Nephron (organoid): ENCODE measurements around the gene RPUSD4.

Experiments used
- H3K27ac Mint-ChIP-seq, 3 experiments: 2 replicates each; pipeline ENCODE4 v1.8.0; 2020; ENCODE audit warnings: mixed read lengths in 3 of 3, mild to moderate bottlenecking in 2 of 3, moderate library complexity in 1 of 3
- H3K27me3 Mint-ChIP-seq: 2 replicates; pipeline ENCODE4 v1.8.0; 2021; ENCODE audit warnings: low read depth, mild to moderate bottlenecking, moderate library complexity, mixed read lengths
- H3K36me3 Mint-ChIP-seq: 2 replicates; pipeline ENCODE4 v1.8.0; 2020; ENCODE audit warnings: low read depth, mixed read lengths
- H3K4me1 Mint-ChIP-seq: 2 replicates; pipeline ENCODE4 v1.8.0; 2020; ENCODE audit warnings: mixed read lengths
- H3K4me3 Mint-ChIP-seq, 3 experiments: 2 replicates each; pipeline ENCODE4 v1.8.0; 2020; ENCODE audit warnings: mild to moderate bottlenecking in 3 of 3, mixed read lengths in 3 of 3, moderate library complexity in 2 of 3
- H3K9me3 Mint-ChIP-seq: 2 replicates; pipeline ENCODE4 v1.8.0; 2020; ENCODE audit warnings: mixed read lengths
- TF ChIP-seq, protein P1 (sequence below), 3 experiments: fragments of 200-600 bp; sonication (generic); IDR thresholded peaks; one replicate each; pipeline ENCODE4 v1.5.0; 2021; ENCODE audit warnings: antibody characterized with exemption in 3 of 3; ENCODE audit not compliant: unreplicated experiment in 3 of 3

Gene RPUSD4

GRCh38 chr11:126253265-126253664 lies 41.8 kb upstream of the RPUSD4 start:
- Mint-ChIP-seq H3K4me1 (no peaks in the 10 kb centered on the region), H3K36me3 (peaks cover 46% of the 10 kb centered on the region), H3K9me3 (no peaks in the 10 kb centered on the region), H3K4me3 (no peak overlapping the region), H3K27ac (no peak overlapping the region), H3K27me3 (no peaks in the 10 kb centered on the region)
- TF ChIP-seq, protein P1, sequence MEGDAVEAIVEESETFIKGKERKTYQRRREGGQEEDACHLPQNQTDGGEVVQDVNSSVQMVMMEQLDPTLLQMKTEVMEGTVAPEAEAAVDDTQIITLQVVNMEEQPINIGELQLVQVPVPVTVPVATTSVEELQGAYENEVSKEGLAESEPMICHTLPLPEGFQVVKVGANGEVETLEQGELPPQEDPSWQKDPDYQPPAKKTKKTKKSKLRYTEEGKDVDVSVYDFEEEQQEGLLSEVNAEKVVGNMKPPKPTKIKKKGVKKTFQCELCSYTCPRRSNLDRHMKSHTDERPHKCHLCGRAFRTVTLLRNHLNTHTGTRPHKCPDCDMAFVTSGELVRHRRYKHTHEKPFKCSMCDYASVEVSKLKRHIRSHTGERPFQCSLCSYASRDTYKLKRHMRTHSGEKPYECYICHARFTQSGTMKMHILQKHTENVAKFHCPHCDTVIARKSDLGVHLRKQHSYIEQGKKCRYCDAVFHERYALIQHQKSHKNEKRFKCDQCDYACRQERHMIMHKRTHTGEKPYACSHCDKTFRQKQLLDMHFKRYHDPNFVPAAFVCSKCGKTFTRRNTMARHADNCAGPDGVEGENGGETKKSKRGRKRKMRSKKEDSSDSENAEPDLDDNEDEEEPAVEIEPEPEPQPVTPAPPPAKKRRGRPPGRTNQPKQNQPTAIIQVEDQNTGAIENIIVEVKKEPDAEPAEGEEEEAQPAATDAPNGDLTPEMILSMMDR (IDR thresholded peaks at IDR 0.05; ENCODE audit: unreplicated experiment in 3 of 3) = no peak

DNA sequence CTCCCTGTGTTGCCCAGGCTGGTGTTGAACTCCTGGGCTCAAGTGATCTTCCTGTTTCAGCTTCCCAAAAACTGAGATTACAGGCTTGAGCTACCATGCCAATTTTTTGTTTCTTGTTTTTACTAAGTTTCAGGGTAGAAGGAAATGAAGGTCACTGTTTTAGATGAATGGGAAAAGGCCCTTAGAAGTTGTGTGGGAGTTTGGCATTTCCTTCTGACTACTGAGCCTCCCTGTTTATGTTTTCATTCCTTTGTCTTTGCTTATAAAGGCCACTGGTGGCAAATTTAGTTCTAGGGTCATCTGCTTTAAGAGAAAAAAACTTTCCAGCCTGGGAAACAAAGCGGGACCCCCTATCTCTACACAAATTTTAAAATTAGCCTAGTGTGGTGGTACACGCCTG lies 35.2 kb upstream of the RPUSD4 start:
- H3K36me3 Mint-ChIP-seq = peaks cover 49% of the 10 kb centered on the region
- no peak overlapping the region for H3K27ac Mint-ChIP-seq
- no peaks in the 10 kb centered on the region for H3K27me3 Mint-ChIP-seq
- TF ChIP-seq, protein P1 (IDR thresholded peaks at IDR 0.05; ENCODE audit: unreplicated experiment in 3 of 3) = no peak
- H3K4me1 Mint-ChIP-seq = no peaks in the 10 kb centered on the region
- H3K9me3 Mint-ChIP-seq = no peaks in the 10 kb centered on the region
- no peak overlapping the region for H3K4me3 Mint-ChIP-seq

GRCh38 chr11:126233391-126233790 lies 21.9 kb upstream of the RPUSD4 start:
- no peak overlapping the region for H3K4me3 Mint-ChIP-seq
- H3K27ac Mint-ChIP-seq = no peak overlapping the region
- H3K9me3 Mint-ChIP-seq = peaks cover 2% of the 10 kb centered on the region
- no peaks in the 10 kb centered on the region for H3K27me3 Mint-ChIP-seq
- H3K4me1 Mint-ChIP-seq = peaks cover 20% of the 10 kb centered on the region
- peaks cover 26% of the 10 kb centered on the region for H3K36me3 Mint-ChIP-seq
- TF ChIP-seq, protein P1 (IDR thresholded peaks at IDR 0.05; ENCODE audit: unreplicated experiment in 3 of 3) = no peak

DNA sequence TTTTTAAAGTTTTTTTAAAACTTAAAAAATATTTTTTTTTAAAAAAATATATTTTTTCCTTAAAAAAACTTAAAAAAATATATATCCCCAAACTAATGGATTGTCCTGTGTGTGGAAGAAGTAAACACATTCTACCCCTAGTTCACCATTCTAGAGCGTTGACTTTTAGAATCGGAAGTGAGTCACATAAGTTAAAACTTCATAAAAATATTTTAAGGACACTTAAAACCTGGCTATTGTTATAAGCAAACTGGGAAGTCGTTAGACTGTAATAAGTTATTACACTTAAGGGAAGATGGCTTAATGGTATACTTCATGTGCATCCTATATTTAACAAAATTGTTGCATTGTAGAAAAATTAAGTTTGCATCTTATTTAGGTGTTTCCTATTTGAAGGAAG lies 21.2 kb upstream of the RPUSD4 start:
- Mint-ChIP-seq H3K9me3 (peaks cover 2% of the 10 kb centered on the region), H3K4me1 (peaks cover 20% of the 10 kb centered on the region), H3K36me3 (peaks cover 20% of the 10 kb centered on the region), H3K27ac (no peak overlapping the region), H3K27me3 (no peaks in the 10 kb centered on the region), H3K4me3 (no peak overlapping the region)
- TF ChIP-seq, protein P1 (IDR thresholded peaks at IDR 0.05; ENCODE audit: unreplicated experiment in 3 of 3) = no peak

- Mint-ChIP-seq H3K4me1 (peaks cover 20% of the 10 kb centered on the region), H3K4me3 (no peak overlapping the region), H3K27ac (peak overlapping the region in 2 of 3 experiments; percentile 4 to 31), H3K36me3 (peaks cover 19% of the 10 kb centered on the region), H3K27me3 (no peaks in the 10 kb centered on the region), H3K9me3 (peaks cover 2% of the 10 kb centered on the region)
- TF ChIP-seq, protein P1 (IDR thresholded peaks at IDR 0.05; ENCODE audit: unreplicated experiment in 3 of 3) = no peak
Measured at GRCh38 chr11:126231725-126232459, 20.4 kb upstream of the RPUSD4 start.
